SKM-1 treated with dmso at 0.1 percent for 144 hours (cell line): ENCODE results near the gene MLLT11.

Source experiments
- DNase-seq: peaks from one replicate; lab custom pipeline; 2025; ENCODE audit not compliant: unreplicated experiment; lab: John Stamatoyannopoulos, UW

The MLLT11 gene

GRCh38 chr1:151060007-151060656, at the start of gene MLLT11:
Gene MLLT11 (plus strand): TSS chr1:151060397. CDS start chr1:151067225, 6,828 bp downstream.
- no peak for DNase-seq

- no peak for DNase-seq
These were observed 48.9 kb upstream of the MLLT11 start for GRCh38 chr1:151011154-151011850.

- no peak for DNase-seq
These were observed 47.3 kb upstream of the MLLT11 start for GRCh38 chr1:151012684-151013471.

- DNase-seq: no peak
These were observed 46.7 kb upstream of the MLLT11 start for GRCh38 chr1:151013518-151013917.

- peak; percentile 84 for DNase-seq
These were observed 35.6 kb upstream of the MLLT11 start for GRCh38 chr1:151024540-151025146.

- no peak for DNase-seq
These were observed 33.7 kb upstream of the MLLT11 start for GRCh38 chr1:151026460-151026859.

GRCh38 chr1:151032164-151032563, 28.0 kb upstream of the MLLT11 start:
- DNase-seq: no peak

- no peak for DNase-seq
These were observed 25.0 kb upstream of the MLLT11 start for GRCh38 chr1:151035167-151035566.

GRCh38 chr1:151036356-151036755, 23.8 kb upstream of the MLLT11 start, which contains the start of gene BNIPL:
Gene BNIPL (plus strand): TSS chr1:151036586. CDS start chr1:151036726, 140 bp downstream.
- DNase-seq: no peak

GRCh38 chr1:151037032-151037431, 23.2 kb upstream of the MLLT11 start:
- DNase-seq: no peak

GRCh38 chr1:151039521-151039920, 20.7 kb upstream of the MLLT11 start:
- DNase-seq: no peak

- no peak for DNase-seq
These were observed 17.0 kb upstream of the MLLT11 start for GRCh38 chr1:151043163-151043562.

- peak; percentile 56 for DNase-seq
These were observed 12.6 kb upstream of the MLLT11 start, which contains the start of gene C1orf56 for GRCh38 chr1:151047591-151047924. Gene C1orf56 (plus strand): TSS chr1:151047751. CDS start chr1:151047848, 97 bp downstream.

- peak; percentile 86 for DNase-seq
These were observed 12.1 kb upstream of the MLLT11 start for GRCh38 chr1:151047925-151048644.

GRCh38 chr1:151048645-151049032, 11.6 kb upstream of the MLLT11 start:
- no peak for DNase-seq

- DNase-seq: no peak
These were observed 10.7 kb upstream of the MLLT11 start for GRCh38 chr1:151049458-151049857.

GRCh38 chr1:151050051-151050688, 10.0 kb upstream of the MLLT11 start:
- DNase-seq: no peak

GRCh38 chr1:151051356-151052009, 8.7 kb upstream of the MLLT11 start:
- DNase-seq: no peak

- no peak for DNase-seq
These were observed 5.1 kb upstream of the MLLT11 start for GRCh38 chr1:151054971-151055547.
